EL (cell line): Measurements from ENCODE around the gene MS4A14.
"Not testable (repeated sequence)": the region's sequence is repeated elsewhere in the genome, so short reads cannot be mapped to it uniquely, and the experiment has no call there.

Source experiments
- DNase-seq: peaks from one replicate; pipeline ENCODE4 v3.0.0-alpha.2; 2016

The MS4A14 gene, protein sequence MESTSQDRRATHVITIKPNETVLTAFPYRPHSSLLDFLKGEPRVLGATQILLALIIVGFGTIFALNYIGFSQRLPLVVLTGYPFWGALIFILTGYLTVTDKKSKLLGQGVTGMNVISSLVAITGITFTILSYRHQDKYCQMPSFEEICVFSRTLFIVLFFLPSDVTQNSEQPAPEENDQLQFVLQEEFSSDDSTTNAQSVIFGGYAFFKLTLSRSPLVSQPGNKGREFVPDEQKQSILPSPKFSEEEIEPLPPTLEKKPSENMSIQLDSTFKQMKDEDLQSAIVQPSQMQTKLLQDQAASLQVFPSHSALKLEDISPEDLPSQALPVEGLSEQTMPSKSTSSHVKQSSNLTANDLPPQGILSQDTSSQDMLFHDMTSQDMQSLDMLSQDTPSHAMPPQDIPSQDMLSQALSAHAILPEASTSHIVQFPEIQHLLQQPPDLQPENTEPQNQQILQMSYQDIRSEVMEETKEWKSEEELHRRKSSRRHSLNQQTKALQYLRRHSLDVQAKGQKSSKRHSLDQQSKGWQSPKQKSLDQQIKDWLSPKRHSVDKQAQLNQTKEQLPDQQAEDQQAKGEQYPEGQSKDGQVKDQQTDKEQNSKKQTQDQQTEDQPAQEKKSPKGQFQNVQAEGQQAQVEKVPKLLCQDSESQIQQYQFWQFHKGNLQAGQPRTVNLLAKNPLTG

DNA sequence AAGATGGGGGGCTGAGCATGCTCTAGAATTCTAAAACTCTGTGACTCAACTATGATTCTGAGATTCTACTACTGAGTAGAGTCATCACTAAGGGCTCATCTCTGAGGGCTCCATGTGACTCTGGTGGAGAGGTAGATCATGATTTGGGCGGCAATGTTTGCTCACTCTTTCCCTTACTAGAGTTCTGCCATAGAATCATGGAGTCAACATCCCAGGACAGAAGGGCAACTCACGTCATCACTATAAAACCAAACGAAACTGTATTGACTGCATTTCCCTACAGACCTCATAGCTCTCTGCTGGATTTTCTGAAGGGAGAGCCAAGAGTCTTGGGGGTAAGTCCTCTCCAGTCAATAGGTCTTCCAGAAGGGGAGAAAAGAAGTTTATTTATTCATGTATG lies at the start of gene MS4A14:
Gene MS4A14 (plus strand): TSS at position 78 of the 400 bp plus-strand sequence. CDS start 120 bp downstream, at position 198.
- DNase-seq, result no peak

DNA sequence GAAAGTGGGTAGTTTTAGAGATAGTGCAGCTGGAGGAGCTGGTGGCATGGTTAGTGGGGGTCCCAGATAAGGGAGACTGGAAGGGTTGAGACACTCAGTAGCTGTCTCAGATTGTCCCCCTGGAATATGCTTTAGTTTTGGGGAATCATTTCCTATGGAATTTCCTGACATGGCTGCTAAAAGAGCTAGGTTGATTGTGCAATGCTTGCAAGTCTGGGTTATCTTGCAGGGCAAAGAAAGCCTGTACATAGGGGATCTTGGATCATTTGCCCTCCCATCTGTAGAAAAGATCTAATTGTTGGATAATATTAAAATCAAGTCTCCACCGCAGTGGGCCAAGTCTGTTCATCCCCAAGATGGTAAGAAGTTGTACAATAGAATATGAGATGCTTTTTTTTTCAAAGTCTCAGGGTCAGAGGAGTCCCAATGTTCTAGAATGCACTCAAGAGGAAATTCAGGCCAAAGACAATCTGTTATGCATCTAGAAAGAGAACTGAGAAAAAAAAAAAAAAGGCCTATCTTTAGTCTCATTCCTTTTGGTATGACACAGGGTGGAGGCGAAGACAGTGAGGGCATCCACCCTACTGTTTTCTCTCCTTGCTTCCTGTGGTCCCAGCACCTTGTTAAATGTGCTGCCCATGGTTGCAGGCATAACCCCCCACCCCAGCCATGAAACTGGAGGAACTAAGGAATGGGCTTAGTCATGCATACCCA lies 49.0 kb upstream of the MS4A14 start:
- no peak for DNase-seq

DNA sequence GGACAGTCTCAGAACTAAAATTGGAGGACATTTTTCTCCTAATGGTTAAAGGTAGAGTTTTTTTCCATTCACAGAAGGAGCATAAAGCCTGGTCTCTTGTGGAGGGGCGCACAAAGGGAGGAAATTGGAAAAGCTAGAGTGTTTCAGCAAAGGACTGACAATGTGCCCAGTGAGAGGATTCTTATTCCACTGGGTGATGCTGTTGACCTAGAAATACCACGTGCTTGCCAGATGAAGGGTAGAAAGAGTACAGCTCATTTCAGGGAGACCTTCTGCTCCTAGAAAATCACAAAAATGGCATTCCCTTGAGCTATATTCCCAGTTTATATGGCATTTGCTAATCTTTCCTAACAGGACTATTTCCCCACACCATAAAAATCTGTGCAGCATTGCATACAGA lies 48.1 kb upstream of the MS4A14 start:
- no peak for DNase-seq

DNA sequence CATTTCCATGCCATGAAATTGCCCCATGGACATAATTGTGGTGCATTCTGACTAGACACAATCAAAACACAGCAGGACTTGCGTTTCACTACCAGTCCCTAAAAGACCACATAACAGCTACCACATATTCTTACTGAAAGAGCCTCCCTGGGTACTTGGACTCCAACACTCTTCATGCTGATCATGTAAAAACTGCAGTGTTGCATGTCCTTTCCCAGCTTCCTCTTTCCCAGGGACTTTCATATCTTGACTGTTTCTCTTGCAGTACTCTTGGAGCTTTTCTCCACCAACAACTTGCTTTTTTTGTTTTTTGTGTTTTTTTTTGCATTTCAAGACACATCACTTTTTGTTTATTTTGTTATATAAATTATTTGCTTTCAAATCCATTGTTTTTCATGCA lies 46.3 kb upstream of the MS4A14 start:
- DNase-seq, result no peak

DNA sequence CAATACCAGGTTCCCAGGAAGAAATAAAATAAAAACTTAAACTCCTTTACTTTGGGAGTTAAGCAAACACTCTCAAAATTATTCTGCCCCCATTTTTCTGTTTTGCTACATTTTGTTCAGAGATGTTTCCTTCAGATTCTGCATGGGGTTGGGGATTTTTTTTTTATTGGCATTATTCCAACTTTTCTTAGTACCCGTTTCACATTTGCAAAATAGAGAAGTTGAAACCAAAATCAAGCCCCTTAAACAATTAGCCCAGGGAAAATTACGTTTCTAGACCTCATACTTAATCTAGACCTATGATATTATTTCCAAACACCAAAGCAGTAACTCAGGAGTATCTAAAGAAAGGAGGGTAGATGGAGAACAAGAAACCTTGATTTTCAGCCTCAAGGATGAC lies 38.5 kb upstream of the MS4A14 start:
- no peak for DNase-seq

DNA sequence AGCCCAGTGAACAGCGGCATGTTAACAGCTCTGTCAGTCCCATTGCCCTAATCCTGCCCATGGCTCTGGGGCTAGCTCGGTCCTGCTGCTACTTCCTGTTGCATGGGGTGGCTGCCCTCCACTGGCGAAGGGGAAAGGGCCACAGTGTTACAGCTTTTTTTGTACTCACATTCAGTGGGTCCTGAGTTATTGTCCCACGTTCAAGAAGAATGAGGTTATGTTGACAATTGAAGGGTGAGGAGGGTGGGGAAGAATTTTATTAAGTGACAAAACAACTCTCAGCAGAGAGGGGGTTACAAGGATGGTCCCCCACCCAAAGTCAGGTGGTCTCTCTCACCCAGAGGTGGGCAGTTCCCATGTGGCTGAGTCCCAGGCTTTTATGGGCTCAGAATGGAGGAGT lies 35.6 kb upstream of the MS4A14 start:
- DNase-seq, result no peak

DNA sequence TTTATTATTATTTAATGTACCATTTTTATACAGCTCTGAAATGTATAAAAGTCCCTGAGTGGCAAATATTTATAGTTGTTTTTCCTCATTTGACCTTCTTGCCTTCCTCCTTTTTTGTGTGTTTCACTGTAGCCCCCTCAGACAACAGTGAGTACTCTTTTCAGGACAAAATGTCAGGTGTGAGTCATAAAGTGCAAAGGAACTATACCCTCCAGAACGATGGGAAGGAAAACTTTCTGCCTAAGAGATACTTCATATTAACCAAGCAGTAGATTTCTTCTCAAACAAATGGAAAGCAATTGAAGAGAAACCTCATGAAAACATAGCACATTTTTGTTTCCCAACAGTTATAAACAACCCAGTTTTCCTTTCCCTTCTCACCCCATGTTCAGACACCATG lies 34.0 kb upstream of the MS4A14 start:
- DNase-seq, result no peak

DNA sequence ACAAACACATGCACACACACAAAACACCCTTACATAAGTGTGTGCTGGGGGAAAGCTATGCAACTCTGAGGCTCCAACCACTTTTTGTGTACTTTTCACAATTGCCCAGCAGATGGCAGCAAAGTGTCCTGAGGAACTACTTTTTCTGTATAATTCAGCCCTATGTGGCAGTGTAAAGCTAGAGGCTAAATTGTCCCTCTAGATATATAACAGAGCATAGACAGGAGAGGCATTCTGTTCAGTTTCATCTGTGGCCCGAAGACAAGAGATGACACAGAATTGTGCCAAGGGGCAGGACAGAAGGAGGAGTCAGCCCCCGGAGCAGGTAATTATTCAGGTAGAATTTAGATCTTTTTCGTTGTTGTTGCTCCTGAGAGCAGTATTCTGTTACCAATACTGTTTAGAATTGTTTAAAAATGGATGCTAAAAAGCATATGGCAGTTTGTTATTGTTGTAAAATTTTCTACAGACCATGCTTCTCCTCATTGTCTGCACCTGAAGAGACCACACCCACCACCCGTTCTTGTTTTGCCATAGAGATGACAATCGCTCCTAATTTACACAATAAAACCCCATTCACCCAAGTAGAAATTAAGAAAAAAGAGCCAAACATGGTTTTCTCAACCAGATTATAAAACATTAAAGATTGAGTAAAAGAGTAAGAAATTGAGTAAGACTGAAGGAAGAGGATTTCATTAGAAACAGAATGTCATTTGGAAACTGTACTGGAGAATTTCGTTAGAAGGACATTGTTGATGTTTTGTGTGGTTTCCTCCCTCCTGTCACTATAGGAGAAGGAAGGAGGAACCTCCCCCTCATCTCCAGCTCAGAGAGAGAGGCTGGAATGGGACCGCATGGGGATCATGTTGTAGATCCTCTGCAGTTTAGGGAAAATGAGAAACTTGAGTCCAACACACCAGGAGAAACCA lies 32.5 kb upstream of the MS4A14 start:
- DNase-seq, result peak; percentile 52

DNA sequence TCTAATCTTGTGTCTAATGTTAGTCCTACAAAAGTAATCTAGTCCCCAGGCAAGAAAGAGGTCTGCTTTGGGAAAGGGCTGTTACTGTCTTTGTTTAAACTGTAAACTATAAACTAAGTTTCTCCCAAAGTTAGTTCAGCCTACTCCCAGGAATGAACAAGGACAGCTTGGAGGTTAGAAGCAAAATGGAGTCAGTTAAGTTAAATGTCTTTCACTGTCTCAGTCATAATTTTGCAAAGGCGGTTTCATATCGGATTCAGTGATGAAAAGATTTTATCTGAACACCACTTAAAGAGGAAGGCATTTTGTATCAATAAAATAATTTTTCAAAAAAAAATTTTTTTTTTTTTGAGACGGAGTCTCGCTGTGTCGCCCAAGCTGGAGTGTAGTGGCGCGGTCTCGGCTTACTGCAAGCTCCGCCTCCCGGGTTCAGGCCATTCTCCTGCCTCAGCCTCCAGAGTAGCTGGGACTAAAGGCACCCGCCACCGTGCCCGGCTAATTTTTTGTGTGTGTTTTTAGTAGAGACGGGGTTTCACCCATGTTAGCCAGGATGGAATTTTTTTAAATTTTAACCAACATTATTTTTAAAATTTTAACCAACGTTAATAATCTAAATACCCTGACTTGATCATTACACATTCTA lies 29.9 kb upstream of the MS4A14 start:
- not testable (repeated sequence) for DNase-seq

DNA sequence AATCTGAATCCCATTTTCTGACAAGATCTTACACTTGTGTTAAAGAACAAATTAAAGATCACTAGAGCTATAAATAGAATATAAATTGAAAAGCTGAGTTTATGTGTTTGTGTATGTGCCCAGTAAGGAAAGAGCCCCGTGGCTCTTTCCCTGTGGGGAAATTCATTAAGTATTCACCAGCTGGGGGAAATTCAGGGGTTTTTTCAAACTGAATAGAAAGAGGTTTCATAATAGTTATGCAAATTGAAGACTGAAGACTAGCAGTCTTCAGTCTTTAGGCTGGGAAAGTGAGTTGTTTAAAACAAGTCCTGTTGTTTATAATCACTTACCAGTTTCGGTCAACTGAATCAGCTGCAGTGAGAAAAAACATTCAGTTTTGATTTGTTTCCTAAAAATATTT lies 29.2 kb upstream of the MS4A14 start:
- DNase-seq, result no peak

DNA sequence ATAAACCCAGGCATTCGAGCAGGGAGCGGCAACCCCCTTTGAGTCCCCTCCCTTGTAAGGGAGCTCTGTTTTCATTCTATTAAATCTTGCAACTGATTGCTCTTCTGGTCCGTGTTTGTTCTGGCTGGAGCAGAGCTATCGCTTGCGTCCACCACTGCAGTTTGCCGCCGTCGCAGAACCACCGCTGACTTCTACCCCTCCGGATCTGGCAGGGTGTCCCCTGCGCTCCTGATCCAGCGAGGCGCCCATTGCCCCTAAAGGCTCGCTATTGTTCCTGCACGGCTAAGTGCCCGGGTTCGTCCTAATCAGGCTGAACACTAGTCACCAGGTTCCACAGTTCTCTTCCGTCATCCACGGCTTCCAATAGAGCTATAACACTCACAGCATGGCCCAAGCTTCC lies 28.4 kb upstream of the MS4A14 start:
- DNase-seq, result no peak

DNA sequence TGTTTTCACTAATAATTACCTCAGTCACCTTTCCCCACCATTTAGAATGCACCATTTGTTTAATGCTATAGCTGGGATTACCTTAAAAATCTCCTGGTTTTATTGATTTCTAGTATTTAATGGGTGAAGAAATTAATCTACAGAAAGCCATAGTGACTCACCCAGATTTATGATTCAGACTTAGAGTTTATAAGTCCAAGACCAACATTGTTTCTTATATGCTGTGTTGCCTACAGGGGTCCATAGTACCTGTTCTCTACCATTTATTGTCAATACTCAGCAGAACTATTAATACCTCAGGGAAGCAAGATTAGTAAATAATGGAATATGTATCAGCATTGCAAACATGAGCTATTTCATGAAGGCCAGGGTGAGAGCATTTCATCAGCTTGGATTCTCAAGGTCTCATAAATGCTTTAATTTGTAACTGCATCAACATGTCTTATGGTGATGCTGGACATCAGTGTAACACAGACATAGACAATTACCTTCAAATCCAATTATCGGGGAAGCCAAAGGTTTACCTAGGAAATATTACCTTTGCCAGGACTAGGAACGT lies 25.9 kb upstream of the MS4A14 start:
- DNase-seq, result no peak

DNA sequence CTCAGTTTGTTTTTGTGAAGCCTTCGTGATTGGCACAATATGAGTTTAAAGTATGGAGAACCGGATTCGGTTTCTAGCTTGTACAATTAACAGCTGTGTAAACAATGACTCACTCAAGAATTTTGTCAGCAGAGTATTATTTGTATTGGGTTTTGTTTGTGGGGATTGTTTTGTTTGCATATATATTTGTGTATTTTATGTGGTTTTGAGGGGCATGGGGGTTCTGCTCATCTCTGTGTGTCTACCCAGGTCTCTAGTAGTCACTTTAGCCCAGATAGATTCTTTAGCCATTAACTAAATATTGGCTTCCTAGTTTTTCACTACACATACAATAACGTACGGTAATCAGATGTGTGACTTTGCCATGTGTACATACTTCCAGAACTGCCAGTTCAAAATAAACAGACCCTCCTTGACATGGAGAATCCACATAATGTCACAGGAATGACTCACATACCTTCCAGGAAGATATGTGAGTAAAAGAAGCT lies 25.4 kb upstream of the MS4A14 start:
- no peak for DNase-seq

DNA sequence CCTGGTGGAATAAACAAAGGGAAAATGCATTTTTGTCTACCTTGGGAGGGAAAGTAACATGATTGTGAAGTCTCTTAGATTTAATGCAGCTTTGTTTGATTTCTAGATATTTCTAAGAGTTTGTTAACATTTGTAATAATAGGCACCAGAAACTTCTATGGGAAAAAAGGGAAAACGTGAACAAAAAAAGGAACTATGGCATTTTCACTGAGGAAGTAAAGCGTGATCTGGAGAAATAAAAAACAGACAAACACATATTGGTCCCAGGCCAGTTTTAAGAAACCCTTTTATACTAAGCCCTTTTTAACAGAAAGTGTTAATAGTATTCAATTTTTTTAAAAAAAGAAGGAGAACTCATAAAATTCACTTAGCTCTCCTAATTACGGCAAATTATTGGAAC lies 24.9 kb upstream of the MS4A14 start:
- no peak for DNase-seq

DNA sequence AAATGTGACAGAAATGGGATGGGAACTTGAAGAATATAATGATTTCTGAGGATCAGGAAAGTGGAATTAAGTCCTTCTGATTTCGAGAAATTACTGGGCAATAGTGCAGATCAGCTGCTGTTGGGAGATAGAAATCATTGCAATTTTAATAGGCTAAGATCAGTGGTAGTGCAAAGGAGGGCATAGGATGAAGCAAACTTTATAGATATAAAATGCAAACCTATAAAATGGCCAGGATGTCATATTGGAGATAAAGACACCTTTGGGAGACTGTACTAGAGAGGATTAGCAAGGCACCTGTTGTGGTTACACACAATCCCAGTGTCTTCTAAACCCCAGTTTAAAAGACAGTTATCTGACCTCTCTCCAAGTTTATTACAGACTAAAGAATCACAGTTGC lies 24.4 kb upstream of the MS4A14 start:
- no peak for DNase-seq

DNA sequence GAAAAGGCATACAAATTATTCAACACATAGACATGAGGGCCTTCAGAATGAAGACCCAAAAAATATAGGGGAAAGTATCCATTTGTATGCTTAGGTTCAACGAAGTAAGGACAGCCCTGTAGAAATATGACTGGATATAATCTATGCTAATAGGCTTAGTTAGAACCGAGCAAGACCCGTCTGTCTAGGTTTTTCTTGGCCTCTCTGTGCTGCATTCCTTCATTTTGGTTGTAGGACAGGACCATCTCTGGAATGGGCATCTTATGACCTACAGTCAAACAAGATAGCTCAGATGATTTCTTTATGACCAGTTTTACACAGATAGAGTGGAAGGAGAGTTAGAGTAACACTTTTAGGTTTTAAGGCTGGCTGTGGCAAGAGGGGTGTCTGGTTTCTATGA lies 23.5 kb upstream of the MS4A14 start:
- DNase-seq, result no peak

DNA sequence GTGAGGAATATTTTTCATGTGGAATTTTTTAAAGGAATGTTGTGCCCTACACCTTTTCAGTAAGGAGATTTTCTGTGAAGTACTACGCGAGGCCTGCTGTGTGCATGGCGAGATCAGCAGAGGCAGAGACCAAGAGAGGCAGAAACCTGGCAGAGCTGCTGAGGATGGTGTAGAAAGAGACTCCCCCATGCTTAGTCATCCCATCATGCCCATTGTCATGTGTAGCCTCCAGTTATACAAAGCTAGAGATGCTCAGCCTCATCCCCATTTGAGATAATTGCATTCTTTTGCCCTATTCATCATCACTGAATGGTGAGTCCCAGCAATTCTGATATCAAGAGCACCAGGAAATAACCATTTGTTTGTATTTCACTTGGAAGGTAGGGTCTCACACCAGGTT lies 20.9 kb upstream of the MS4A14 start:
- DNase-seq, result no peak

DNA sequence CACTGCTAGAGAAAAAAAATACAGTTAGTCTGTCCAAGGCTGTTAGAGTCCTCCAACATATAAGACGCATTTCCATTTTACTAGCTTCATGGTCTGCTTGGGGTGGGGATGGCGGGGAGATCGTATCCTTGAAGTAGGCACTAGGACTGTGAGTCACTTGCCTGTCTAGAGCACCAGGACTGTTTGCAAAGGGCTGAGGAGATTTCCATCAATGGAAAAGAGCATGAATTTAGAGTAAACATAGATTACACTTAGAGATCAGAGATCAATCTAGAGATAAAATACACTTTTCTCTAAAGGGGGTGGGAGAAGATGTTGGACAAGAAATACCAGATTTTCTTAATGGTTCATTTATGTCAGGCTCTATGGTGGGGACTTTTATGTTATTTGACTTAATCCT lies 19.7 kb upstream of the MS4A14 start:
- no peak for DNase-seq

DNA sequence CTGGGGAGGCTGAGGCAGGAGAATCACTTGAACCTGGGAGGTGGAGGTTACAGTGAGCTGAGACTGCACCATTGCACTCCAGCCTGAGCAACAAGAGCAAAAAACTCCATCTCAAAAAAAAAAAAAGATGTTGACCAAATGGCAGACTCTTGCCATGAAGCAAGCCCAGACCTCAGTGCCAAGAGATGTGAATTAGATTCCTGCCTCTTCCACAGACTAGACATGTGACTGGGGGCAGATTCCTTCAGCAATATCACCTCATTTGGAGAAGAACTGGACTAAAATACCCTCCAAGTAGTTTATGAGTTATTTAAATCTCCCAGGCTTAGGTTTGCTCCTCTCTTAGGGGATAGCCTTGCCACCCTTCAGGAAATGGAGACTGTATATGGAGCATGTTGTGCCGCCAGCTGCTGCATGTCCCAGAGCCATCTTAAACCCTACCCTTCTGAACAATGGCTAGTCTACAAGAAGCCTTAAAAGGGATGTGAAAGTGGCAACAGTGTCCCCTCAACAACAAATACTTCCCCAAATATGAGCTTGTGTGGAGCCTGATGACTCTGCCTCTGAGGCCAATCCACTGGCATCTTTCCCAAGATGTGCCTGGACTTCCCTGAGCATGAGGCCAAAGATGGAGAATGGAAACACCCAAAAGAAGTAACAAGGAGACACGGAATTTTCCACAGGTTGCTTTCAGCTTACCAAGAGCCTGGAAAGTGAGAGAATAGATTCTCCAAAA lies 18.7 kb upstream of the MS4A14 start:
- no peak for DNase-seq

DNA sequence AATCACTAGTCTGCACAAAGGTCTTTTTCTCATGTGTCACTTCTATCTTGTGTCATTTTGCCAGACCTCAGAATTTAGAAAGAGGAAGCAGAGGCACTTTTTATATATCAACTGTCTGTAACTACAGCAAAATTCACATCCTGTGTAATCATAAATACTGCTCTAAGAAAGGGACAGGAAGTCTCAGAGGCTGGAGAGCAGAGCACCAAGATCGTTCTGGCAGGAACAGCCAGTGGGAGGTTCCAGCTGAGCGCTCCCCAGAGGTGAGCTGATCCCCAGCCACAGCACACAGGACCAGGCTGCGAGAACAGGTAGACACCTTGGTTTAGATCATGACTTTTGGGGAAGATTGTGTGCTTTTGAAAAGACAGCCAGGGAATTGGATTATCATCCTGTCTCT lies 17.9 kb upstream of the MS4A14 start, which contains the start of gene MS4A7:
Gene MS4A7 (plus strand): TSS at position 179 of the 400 bp plus-strand sequence. CDS start 4,610 bp downstream, outside the sequence.
- no peak for DNase-seq
